WERI-Rb-1 (cell line): ENCODE data around the gene MX1.

Experiments
- DNase-seq: peaks from one replicate; pipeline ENCODE4 v3.0.0-alpha.2; 2020
- H3K27ac ChIP-seq: fragments of 250-450 bp; sonication (Bioruptor Pico); 2 replicates; pipeline ENCODE4 v1.5.1; 2020; ENCODE audit warnings: mild to moderate bottlenecking, moderate library complexity
- H3K27me3 ChIP-seq: fragments of 250-450 bp; sonication (Bioruptor Pico); 2 replicates; pipeline ENCODE4 v1.5.1; 2021; ENCODE audit warnings: mild to moderate bottlenecking, low read depth, moderate library complexity; ENCODE audit not compliant: insufficient read depth, severe bottlenecking
- H3K36me3 ChIP-seq: fragments of 250-450 bp; sonication (Bioruptor Pico); 2 replicates; pipeline ENCODE4 v1.5.1; 2020; ENCODE audit warnings: mild to moderate bottlenecking, moderate library complexity
- H3K4me3 ChIP-seq: 2 replicates; pipeline ENCODE4 v1.5.1; 2011; ENCODE audit warnings: low read depth, mild to moderate bottlenecking, control low read depth, low read length
- H3K9me3 ChIP-seq: fragments of 250-450 bp; sonication (Bioruptor Pico); 2 replicates; pipeline ENCODE4 v1.5.1; 2021; ENCODE audit warnings: mild to moderate bottlenecking, moderate library complexity; ENCODE audit not compliant: severe bottlenecking
- TF ChIP-seq, protein P1 (sequence below): IDR thresholded peaks from 2 replicates; pipeline ENCODE4 v1.5.1; 2011; ENCODE audit warnings: low read depth, mild to moderate bottlenecking, control low read depth, inconsistent platforms, low read length

Gene MX1

GRCh38 chr21:41472753-41473548 lies 46.9 kb downstream of the MX1 start:
- Histone ChIP-seq H3K27ac (no peak overlapping the region), H3K4me3 (no peak overlapping the region), H3K36me3 (no peaks in the 10 kb centered on the region), H3K27me3 (no peaks in the 10 kb centered on the region), H3K9me3 (no peaks in the 10 kb centered on the region)
- no peak for DNase-seq
- TF ChIP-seq, protein P1, sequence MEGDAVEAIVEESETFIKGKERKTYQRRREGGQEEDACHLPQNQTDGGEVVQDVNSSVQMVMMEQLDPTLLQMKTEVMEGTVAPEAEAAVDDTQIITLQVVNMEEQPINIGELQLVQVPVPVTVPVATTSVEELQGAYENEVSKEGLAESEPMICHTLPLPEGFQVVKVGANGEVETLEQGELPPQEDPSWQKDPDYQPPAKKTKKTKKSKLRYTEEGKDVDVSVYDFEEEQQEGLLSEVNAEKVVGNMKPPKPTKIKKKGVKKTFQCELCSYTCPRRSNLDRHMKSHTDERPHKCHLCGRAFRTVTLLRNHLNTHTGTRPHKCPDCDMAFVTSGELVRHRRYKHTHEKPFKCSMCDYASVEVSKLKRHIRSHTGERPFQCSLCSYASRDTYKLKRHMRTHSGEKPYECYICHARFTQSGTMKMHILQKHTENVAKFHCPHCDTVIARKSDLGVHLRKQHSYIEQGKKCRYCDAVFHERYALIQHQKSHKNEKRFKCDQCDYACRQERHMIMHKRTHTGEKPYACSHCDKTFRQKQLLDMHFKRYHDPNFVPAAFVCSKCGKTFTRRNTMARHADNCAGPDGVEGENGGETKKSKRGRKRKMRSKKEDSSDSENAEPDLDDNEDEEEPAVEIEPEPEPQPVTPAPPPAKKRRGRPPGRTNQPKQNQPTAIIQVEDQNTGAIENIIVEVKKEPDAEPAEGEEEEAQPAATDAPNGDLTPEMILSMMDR = no peak

DNA sequence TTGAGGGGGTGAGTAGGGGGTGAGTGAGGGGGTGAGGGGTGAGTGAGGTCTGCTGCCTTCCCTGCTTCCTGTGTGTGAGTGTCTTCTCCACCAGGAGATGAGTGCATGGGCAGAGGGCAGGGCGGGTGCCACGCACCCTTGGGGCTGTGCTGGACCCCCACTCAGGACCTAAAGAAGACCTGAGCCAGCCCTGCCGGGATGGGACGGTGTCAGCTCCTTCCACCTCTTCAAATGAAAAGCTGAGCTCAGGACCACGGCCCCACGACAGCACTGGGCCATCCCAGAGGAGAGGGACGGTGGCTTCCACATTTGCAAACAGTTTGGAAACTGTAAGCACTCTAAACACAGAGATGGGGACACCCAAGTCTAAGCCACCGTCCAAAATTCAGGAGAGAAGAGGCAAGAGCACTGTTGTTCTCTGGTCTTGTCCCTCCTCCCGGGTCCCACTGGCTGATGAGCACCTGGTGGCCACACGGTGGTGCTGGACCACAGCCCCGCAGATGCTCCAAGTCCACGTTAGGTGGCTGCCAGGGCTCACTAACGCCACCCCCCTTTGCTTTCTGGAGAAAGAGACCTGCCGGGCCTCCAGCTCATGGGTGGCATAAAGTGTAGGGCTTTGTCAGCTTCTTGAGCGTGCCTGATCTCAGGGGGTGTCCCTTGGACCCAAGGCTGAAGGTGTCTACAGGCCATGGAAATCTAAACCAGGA lies 49.8 kb downstream of the MX1 start:
- H3K27ac ChIP-seq = no peak overlapping the region
- H3K36me3 ChIP-seq = no peaks in the 10 kb centered on the region
- DNase-seq = no peak
- TF ChIP-seq, protein P1 = no peak
- H3K27me3 ChIP-seq = no peaks in the 10 kb centered on the region
- H3K9me3 ChIP-seq = no peaks in the 10 kb centered on the region
- no peak overlapping the region for H3K4me3 ChIP-seq

DNA sequence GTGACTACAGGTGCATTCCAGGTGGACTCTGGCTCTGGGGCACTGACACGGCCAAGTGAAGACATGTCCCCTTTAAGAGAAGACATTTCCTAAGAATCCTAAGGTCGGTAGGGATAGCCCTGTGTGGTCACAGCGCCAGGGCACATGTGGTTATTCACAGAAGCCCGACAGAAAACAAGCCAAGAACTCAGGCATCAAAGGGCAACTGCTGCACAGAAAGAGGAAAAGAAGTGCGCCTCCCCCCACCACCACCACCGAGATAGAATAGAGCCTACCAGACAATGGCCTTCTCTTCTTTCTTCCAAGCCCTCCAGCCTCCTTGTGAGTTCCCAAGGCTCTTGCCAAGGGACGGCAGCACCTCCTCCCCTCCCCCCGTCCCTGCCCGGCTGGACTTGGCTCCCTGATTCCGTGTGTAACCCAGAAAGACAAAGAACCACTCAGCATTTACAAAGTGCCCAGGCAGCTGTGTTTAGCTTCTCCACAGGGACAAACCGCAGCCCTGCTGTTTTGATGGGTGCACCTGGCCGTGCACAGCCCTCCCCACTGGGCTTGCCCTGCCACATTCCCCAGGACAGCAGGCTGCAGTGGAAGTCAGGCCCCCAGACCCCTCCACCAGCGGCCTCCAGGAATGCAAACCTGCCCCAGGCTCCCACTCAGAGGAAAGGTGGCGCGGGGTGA lies 51.7 kb downstream of the MX1 start:
- no peak overlapping the region for H3K27ac ChIP-seq
- TF ChIP-seq, protein P1 = no peak
- DNase-seq = no peak
- no peaks in the 10 kb centered on the region for H3K9me3 ChIP-seq
- no peak overlapping the region for H3K4me3 ChIP-seq
- no peaks in the 10 kb centered on the region for H3K27me3 ChIP-seq
- no peaks in the 10 kb centered on the region for H3K36me3 ChIP-seq

GRCh38 chr21:41478319-41479177 lies 52.5 kb downstream of the MX1 start:
- TF ChIP-seq, protein P1 = no peak
- Histone ChIP-seq H3K27me3 (no peaks in the 10 kb centered on the region), H3K9me3 (no peaks in the 10 kb centered on the region), H3K27ac (no peak overlapping the region), H3K36me3 (no peaks in the 10 kb centered on the region), H3K4me3 (no peak overlapping the region)
- no peak for DNase-seq

- Histone ChIP-seq H3K4me3 (no peak overlapping the region), H3K27me3 (no peaks in the 10 kb centered on the region), H3K9me3 (no peaks in the 10 kb centered on the region), H3K36me3 (no peaks in the 10 kb centered on the region), H3K27ac (no peak overlapping the region)
- TF ChIP-seq, protein P1 = no peak
- DNase-seq = no peak
These were observed 53.6 kb downstream of the MX1 start for GRCh38 chr21:41479686-41480085.
